ENCODE results near the gene SLC7A4.

The SLC7A4 gene

DNA sequence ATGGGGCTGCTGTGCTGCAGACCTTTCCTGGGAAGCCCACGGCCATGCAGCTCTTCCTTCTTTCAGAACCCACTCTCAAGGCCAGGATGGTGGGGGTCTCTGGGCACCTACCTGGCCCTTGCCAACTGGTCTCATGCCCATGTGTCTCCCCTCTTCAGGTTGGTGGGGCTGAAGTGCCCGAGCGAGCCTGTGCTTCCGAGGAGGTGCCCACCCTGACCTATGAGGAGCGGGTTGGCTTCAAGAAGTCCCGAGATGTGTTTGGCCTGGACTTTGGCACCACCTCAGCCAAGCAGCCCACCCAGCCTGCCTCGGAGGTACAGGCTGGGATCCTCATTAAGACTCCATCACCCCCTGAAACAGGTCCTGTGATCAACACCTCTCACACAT lies 40.3 kb downstream of the SLC7A4 start:
- Histone ChIP-seq H3K4me3 (no peak overlapping the region), H3K27ac (no peak overlapping the region)

DNA sequence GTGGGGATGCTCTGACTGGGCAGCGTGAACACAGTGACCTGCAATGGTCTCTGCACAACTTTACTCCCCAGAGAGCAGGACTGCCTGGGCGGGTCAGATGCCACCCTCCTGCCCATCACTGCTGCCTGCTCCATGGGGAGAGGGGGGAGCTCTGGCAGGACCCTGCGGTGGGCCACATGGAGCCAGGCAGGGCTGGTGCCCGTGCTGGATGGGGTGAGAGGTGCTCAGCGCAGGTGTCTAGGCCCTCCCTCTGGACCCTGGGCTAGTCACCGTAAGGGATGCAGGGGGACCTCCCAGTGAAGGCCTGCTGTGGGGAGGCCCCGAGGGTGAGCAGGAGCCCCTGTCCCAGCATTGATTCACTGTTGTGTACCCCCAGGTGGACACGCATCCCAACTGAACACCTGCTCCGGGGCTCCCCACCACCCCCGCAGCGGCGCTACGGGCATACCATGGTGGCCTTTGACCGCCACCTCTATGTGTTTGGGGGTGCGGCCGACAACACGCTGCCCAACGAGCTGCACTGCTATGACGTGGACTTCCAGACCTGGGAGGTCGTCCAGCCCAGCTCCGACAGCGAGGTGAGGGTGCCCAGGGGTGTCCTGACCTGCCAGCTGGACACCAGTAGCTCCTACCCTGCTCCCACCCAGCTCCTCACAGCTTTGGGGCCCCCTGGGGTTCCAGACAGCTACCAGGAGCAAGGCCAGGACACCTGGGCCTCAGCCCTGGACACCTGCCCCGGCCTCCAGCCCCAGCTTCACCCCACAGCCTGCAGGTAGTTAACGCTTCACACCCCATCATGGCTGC lies 40.9 kb downstream of the SLC7A4 start:
- Histone ChIP-seq H3K27ac (no peak overlapping the region), H3K4me3 (no peak overlapping the region)

DNA sequence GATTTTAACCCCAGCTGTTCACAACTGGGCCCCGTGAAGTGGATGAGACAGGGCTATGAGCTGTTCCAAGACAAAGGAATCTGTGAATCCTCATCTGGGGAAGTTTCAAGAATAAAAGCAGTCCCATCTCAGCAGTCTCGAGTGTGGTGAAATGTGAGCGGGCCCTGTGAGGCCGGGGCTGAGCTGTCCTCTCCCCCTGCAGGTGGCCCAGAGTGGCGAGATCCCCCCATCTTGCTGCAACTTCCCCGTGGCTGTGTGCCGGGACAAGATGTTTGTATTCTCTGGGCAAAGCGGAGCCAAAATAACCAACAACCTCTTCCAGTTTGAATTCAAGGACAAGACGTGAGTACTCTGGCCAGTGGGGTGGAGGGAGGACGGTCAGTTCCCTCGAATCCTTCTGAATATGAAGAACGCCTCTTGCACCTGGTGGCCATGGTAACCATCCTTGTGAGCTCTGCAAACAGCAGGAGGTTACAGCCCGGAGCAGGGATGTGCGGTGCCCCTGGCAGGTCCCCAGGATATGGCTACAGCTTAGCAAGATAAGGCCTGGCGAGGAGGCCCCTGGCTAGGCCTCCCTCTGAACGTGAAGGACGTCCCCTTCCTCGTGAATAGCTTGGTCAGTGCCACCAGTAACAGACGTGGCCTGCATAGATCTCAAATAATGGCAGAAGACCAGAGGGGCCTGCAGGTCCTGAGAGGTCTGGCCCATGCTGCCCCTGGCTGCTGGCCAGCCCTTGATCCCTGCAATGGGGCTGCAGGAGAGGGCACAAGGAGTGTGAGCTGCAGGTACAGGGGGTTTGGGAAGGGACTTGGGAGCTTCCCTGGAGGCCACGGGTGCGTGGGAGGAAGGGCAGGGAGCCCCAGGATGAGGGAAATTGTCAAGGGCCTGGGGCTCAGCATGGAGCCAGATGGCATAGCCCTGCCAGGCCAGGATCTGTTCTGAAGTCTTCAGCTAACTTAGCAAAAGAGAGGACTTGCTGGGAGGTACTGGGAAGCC lies 41.9 kb downstream of the SLC7A4 start:
- Histone ChIP-seq H3K27ac (no peak overlapping the region), H3K4me3 (no peak overlapping the region)

DNA sequence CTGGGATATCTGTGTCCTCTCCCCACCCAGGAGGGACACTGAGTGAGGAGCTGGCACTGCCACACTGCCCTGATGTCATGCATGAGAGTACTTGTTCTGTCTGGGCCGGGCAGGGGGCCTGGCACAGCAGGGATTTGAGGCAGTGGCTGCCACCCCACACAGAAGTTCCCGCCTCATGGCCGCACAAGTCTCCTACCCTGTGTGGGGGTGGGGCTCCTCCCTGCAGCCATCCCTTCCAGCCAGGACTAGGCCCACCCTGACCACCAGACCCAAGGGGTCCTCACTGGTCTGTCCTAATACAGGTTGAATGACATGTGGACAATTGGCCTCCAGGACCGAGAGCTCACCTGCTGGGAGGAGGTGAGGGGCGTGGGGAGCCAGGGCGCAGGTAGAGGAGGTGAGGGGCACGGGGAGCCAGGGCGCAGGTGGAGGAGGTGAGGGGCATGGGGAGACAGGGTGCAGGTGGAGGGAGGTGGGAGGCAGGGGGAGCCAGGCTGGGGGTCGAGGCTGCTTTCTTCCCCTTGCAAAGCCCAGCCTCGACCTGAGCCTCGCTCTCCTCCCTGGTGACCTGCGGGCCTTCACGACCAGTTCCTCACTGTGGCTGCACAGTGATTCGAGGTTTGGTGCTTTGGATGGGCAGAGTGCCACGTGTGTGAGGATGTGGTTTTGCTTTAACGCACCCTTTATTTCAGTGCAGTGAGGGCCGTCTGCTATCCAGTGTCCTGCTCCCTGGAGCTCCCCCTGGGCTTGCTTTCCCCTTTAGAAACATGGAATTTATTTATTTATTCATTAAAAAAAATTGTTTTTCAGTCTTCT lies 42.8 kb downstream of the SLC7A4 start:
- Histone ChIP-seq H3K27ac (no peak overlapping the region), H3K4me3 (no peak overlapping the region)

DNA sequence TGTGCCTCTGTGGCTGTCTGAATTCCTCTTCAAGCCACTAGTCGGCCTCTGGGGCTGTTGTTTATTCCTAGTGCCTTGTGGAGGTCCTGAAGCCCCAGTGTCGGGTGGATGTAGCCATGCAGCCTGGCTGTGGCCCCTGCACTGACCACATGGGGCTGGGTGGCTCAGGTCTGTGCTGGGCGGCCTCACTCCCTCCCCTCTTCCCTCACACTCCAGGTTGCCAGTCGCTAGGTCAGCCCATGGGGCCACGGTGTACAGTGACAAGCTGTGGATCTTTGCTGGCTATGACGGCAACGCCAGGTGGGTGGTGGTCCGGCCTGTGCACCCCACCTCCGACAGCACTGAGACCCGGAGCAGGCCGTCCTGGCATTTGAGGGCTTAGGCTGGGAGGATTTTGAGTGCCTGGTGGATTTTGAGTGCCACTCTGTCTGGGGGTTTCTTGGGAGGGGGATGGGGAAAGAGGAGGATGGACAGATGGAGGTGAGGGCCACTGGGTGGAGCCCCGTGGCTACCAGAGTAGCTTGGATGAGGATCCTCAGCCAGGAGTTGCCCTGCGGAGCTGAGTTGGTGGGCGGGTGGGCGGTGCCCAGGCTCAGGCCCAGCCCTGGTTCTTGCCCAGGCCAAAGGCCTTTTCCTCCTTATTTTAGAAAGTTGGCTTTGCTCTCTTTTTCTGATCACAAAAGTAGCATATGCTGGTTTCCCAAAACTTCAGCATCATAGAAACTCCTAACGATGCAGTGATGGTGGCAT lies 43.6 kb downstream of the SLC7A4 start:
- Histone ChIP-seq H3K4me3 (no peak overlapping the region), H3K27ac (no peak overlapping the region)

DNA sequence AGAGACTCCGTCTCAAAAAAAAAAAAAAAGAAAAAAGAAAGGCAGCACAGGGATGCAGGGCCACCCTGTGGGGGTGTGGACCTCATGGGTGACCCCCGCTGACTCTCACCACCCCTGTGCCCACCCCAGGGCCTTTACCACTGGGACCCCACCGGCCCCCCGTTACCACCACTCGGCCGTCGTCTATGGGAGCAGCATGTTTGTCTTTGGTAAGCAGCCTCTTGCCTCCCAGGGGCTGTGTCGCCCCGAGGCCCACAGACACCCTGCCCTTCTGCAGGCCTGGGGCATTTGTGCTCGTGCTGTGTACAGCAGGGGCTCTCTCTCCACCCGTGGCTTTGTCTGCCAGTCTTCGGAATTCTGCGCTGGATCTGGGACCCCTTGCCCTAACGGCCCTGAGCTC lies 45.0 kb downstream of the SLC7A4 start:
- H3K27ac ChIP-seq = no peak overlapping the region
- H3K4me3 ChIP-seq = no peak overlapping the region

DNA sequence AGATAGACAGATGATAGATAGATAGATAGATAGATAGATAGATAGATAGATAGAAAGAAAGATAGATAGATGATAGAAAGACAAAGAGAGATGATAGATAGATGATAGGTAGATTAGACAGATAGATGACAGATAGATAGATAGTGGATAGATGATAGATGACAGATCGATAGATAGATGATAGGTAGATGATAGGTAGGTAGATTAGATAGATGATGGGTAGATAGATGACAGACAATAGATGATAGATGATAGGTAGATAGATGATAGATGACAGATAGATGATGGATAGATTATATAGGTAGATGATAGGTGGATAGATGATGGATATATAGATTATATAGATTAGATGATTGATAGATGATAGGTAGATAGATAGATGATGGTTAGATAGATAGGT lies 46.0 kb downstream of the SLC7A4 start:
- no peak overlapping the region for H3K4me3 ChIP-seq
- no peak overlapping the region for H3K27ac ChIP-seq

DNA sequence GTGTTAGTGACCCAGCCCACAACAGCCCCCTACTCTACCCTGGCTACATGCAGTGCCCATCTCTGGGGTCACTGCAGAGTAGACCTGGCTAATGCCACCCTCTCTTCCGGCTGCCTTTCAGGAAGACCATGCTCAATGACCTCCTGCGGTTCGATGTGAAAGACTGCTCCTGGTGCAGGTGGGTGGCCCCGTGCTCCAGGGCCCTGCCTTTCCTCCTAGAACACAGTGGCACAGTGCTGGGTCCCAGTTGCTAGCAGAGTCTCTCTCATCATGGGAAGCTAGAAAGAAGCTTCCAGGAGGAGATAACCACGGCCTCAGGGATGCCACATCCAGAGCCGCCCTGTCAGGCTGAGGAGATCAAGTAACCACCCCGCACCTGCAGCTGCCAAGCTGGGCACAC lies 46.6 kb downstream of the SLC7A4 start:
- no peak overlapping the region for H3K27ac ChIP-seq
- no peak overlapping the region for H3K4me3 ChIP-seq

DNA sequence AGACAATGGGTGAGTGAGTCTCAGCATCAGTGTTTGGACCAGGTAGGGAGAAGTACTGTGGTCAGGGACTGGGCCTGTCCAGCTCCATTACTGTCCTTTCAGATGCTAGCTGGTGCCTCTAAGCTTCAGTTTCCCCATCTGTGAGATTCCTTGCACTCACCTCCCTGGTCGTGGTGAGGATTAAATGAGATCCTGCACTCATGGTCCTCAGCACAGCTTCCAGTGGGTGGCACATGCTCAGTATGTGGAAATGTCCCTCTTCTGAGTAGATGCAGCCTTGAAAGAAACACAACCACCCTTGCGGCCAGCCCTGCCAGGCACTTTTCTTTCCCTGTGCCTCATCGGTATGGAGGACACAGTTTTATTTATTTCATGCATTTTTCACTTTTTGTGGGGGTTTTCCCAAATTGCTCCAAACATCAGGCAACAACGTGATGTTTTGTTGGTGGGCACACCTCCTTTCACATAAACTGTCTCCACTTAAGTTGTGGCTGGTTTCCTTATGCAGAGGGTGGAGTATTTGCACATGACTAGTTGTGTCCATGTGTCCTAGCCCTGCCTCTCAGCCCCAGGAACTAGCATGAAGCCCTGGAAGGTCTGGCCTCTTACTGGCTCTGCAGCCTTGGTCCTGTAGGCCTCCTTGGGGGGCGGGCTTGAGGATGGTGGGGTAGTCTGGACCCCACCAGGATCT lies 49.1 kb downstream of the SLC7A4 start:
- Histone ChIP-seq H3K4me3 (peak overlapping the region; percentile 58 to 88 (median 71)), H3K27ac (peak overlapping the region in 14 of 21 experiments; percentile 72 to 98 (median 91))

DNA sequence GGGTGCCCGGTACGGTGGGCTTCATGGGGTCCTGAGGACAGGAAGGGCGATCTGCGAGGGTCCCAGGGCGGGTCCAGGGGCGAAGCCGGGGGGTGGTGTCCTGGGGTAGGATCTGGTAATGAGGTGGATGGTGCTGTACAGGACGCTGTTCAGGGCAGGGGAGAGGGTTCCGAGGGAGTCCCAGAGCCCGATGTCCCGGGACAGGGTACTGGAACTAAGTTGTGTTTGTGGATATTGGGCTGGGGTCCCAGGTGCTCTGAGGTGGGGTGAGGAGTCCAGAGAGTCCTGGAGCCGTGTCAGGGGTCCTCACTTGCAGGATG lies 49.8 kb downstream of the SLC7A4 start:
- H3K27ac ChIP-seq = peak overlapping the region in 20 of 21 experiments; percentile 72 to 98 (median 91)
- H3K4me3 ChIP-seq = peak overlapping the region; percentile 58 to 88 (median 71)

DNA sequence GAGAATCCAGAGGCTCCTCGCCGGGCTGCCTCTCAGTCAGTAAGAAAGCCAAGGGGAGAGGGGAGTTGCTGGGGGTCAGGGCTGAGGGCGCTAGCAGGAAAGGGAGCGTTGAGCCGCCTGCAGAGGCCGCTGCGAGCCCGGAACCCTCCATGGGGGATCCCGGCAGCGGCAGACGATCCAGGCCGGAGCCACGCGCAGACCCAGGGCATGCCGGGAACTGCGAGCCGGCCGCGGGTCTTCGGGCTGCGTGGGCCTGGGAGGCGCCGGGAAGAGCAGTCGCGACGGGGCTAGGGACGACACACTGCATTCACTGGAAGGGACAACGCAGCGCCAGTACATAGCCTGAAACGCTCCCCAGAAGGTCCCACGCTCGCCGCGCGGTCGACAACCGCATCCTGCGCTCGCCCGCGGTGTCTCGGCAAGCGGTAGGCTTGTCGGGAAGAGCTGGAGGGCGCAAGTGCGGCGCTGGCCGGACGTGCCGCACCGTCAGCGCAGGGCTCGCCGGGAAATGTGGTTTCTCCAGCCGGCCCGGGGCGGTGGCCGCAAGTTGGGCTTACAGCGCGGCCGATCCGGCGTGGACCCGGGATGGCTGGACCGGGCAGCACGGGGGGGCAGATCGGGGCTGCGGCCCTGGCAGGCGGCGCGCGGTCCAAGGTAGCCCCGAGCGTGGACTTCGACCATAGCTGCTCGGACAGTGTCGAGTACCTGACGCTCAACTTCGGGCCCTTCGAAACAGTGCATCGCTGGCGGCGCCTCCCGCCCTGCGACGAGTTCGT lies 50.4 kb downstream of the SLC7A4 start, which contains the start of gene LZTR1:
TSS of gene LZTR1 (plus strand) at position 511 of the 776 bp plus-strand sequence. CDS start at position 586, 75 bp downstream.
- peak within 1 kb of the TSS; percentile 58 to 88 (median 71) for H3K4me3 ChIP-seq
- H3K27ac ChIP-seq = peak within 1 kb of the TSS in 20 of 21 experiments; percentile 72 to 98 (median 91)

DNA sequence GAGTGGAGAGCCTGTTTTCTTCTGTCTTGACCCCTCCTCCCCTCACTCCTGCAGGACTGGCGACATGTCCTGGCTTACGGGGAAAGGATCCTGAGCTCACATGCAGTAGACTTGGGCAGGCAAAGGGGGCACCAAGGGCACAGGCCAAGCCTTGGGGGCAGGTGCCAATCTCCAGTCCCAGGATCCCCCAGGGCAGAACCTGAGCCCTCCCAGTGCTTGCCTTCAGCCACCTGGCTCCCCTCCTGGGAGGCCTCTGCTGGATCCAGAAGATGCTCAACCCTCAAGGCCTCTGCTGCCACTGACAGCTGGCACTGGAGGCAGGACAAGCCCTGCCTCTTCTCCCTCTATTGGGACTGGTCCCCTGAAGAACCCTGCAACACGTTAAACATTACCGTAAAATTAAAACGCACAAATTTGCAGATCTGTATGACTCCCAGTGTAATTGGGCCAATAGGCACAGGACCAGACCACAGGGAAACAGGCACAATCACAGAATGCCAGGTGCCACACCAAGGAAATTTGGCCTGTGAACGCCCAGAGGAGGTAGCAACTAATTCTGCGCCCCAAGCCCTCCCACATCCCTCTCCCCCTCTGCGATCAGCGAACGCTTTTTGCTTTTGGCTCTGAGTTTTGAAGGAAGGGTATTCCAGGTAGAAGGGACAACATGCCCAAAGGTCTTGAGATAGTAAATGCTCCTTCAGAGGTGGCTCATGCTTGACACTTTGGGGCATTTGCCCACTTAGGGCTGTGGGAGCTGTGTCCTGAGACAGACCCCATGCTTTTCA lies 51.2 kb downstream of the SLC7A4 start:
- H3K27ac ChIP-seq = peak overlapping the region in 20 of 21 experiments; percentile 72 to 98 (median 91)

DNA sequence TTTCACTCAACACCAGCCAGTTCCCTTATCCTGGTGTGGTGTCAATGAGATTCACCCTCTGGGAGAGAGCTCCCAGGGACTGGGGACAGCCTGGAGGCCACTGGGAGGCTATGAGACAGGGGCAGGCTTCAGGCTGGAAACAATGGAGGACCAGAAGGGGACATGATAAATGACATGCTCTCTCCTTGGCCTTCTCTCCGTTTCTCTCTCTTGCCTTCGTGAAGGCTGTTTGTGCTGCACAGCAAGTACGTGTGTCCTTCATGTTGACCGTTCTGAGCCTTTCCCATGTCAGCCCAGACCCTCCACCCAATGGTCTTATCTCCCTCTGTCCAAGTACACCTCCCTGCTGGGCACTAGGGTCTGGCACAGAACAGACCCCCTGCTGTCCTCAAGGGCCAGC lies 51.8 kb downstream of the SLC7A4 start:
- H3K27ac ChIP-seq = peak overlapping the region in 2 of 21 experiments; percentile 0 to 94
- H3K4me3 ChIP-seq = no peak overlapping the region

More for the DNA sequence above, 51.2 kb downstream of the SLC7A4 start:
- peak overlapping the region; percentile 58 to 88 (median 71) for H3K4me3 ChIP-seq

DNA sequence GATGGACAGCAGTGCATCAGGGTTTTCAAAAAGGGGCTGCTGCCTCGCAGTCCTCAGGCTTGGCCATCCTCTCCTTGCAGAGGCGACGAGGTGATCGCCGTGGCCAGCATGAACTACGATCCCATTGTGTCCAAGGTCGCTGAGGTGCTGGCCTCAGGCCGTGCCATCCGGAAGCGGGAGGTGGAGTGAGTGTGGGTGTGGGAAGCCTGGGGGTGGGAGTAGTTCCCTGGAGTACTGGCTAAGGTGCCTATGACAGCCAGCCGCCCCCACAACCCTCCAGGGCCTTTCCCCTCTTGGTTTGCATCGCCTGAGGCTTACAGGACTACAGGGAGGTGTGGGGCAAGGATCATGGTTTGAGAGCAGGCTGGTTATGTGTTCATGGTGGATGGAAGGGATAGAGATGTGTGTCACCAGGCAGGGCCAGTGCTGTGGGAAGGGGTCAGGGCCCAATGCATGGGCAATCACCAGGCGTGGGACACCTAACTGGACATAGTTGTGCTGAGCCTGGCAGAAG lies 52.4 kb downstream of the SLC7A4 start:
- H3K4me3 ChIP-seq = peak overlapping the region in 4 of 7 experiments; percentile 3 to 30 (median 15)
- H3K27ac ChIP-seq = peak overlapping the region in 3 of 21 experiments; percentile 5 to 28 (median 22)

DNA sequence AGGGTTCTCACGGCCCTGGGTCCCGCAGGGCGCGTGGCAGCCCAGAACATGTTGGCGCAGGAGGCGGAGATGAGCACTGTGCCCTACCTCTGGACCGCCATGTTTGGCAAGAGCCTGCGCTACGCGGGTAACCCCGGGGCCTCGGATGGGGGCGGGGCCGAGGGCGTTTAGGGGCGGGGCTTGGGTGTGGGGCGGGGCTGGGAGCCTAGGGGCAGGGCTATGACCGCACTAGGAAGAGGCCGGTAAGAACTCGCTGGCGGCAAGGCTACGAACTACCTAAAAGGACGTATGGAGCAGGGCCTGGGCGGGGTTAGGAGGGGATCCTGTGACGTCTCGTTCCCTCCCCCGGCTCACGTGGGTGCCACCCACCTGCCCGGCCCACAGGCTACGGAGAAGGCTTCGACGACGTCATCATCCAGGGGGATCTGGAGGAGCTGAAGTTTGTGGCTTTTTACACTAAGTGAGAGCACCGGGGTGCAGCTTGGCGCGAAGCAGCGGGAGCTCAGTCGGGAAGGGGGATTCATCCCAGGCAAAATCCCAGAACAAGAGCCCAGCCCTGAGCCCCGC lies 53.0 kb downstream of the SLC7A4 start:
- peak overlapping the region in 5 of 7 experiments; percentile 1 to 30 (median 6) for H3K4me3 ChIP-seq
- H3K27ac ChIP-seq = peak overlapping the region in 3 of 21 experiments; percentile 5 to 28 (median 22)

All from skin epidermis (tissue), 12 donors.